Upper lobe of right lung (tissue), 1 donor: ENCODE data around the gene FAM131B. TPM values are rescaled to one million over a fixed set of nuclear protein-coding genes. Genes with fewer than 3 reads are reported as not detected.

Experiments used
- ATAC-seq: fragments of 200-7000 bp; cut with Tn5 transposase; one replicate; pipeline ENCODE4 v1.9.1; 2020; ENCODE audit warnings: mild to moderate bottlenecking, moderate library complexity
- DNase-seq: peaks from one replicate; pipeline ENCODE4 v3.0.0-alpha.2; 2020
- H3K27ac ChIP-seq: fragments of 200-600 bp; one replicate; pipeline ENCODE4 v1.8.0; 2022
- H3K27me3 ChIP-seq: fragments of 200-600 bp; one replicate; pipeline ENCODE4 v1.8.0; 2022; ENCODE audit warnings: mild to moderate bottlenecking
- H3K36me3 ChIP-seq: fragments of 200-600 bp; one replicate; pipeline ENCODE4 v1.8.0; 2022
- H3K4me1 ChIP-seq: fragments of 200-600 bp; one replicate; pipeline ENCODE4 v1.8.0; 2022
- H3K4me3 ChIP-seq: fragments of 200-600 bp; one replicate; pipeline ENCODE4 v1.8.0; 2022; ENCODE audit warnings: mild to moderate bottlenecking
- H3K9me3 ChIP-seq: fragments of 200-600 bp; one replicate; pipeline ENCODE4 v1.8.0; 2022
- CTCF ChIP-seq: fragments of 200-600 bp; IDR thresholded peaks from one replicate; pipeline ENCODE4 v1.8.0; 2022; ENCODE audit warnings: antibody characterized with exemption
- intact Hi-C: fragments of 100-400 bp; cut with DNase I; formaldehyde crosslinking; loops from one replicate; pipeline ENCODE4 v1.11.0; 2022
- total RNA-seq: library from RNA; stranded (reverse); fragmentation: NEBNext Ultra II Directional; extraction: Animal tissue kit (Norgen Biotek cat#: 25700); gene quantifications from one replicate; pipeline ENCODE4 v1.2.1, GENCODE V29; 2021
- donor health status: DM: no; HTN: yes; CAD: no; lungs with severe emphysema.

FAM131B gene
- total RNA-seq, 1 donor from 2014 or later, result 0.90 TPM

GRCh38 chr7:143351574-143351973 lies 10.9 kb downstream of the FAM131B start:
- DNase-seq (no peak), ATAC-seq (no peak)
- H3K27ac ChIP-seq, result no peak overlapping the region
- H3K4me3 ChIP-seq, result no peak overlapping the region
- no peaks in the 10 kb centered on the region for H3K9me3 ChIP-seq
- TF ChIP-seq CTCF, result no peak
- intact Hi-C loops, result no loop called here
- no peaks in the 10 kb centered on the region for H3K27me3 ChIP-seq
- no peaks in the 10 kb centered on the region for H3K4me1 ChIP-seq
- H3K36me3 ChIP-seq, result no peaks in the 10 kb centered on the region

- no peak for ATAC-seq
- intact Hi-C loops, result no loop called here
- no peak for TF ChIP-seq CTCF
- Histone ChIP-seq H3K36me3 (no peaks in the 10 kb centered on the region), H3K9me3 (no peaks in the 10 kb centered on the region), H3K27ac (no peak overlapping the region), H3K4me1 (no peaks in the 10 kb centered on the region), H3K4me3 (no peak overlapping the region), H3K27me3 (no peaks in the 10 kb centered on the region)
- DNase-seq, result no peak
Observed at GRCh38 chr7:143351060-143351459, 11.5 kb downstream of the FAM131B start.

GRCh38 chr7:143347950-143348349 lies 14.6 kb downstream of the FAM131B start:
- no peaks in the 10 kb centered on the region for H3K4me1 ChIP-seq
- no peak overlapping the region for H3K4me3 ChIP-seq
- no peak for ATAC-seq
- H3K9me3 ChIP-seq, result no peaks in the 10 kb centered on the region
- intact Hi-C loops, result no loop called here
- H3K36me3 ChIP-seq, result no peaks in the 10 kb centered on the region
- no peak for TF ChIP-seq CTCF
- H3K27me3 ChIP-seq, result peaks cover 8% of the 10 kb centered on the region
- no peak for DNase-seq
- H3K27ac ChIP-seq, result no peak overlapping the region

GRCh38 chr7:143346018-143346417 lies 16.5 kb downstream of the FAM131B start:
- H3K27ac ChIP-seq, result no peak overlapping the region

GRCh38 chr7:143345428-143345900 lies 17.0 kb downstream of the FAM131B start:
- Histone ChIP-seq H3K36me3 (no peaks in the 10 kb centered on the region), H3K4me1 (no peaks in the 10 kb centered on the region), H3K4me3 (peak overlapping the region; percentile 21), H3K9me3 (no peaks in the 10 kb centered on the region), H3K27ac (no peak overlapping the region), H3K27me3 (peaks cover 8% of the 10 kb centered on the region)
- peak; percentile 76 for DNase-seq
- ATAC-seq, result peak; percentile 94
- intact Hi-C loops, result no loop called here
- peak; percentile 52 for TF ChIP-seq CTCF

More at GRCh38 chr7:143346018-143346417, 16.5 kb downstream of the FAM131B start:
- H3K9me3 ChIP-seq, result no peaks in the 10 kb centered on the region
- H3K36me3 ChIP-seq, result no peaks in the 10 kb centered on the region
- intact Hi-C loops, result no loop called here
- H3K4me3 ChIP-seq, result no peak overlapping the region
- no peaks in the 10 kb centered on the region for H3K4me1 ChIP-seq
- DNase-seq (no peak), ATAC-seq (no peak)
- peaks cover 8% of the 10 kb centered on the region for H3K27me3 ChIP-seq
- no peak for TF ChIP-seq CTCF

- H3K27ac ChIP-seq, result no peak overlapping the region
- no peaks in the 10 kb centered on the region for H3K4me1 ChIP-seq
- H3K9me3 ChIP-seq, result no peaks in the 10 kb centered on the region
- H3K4me3 ChIP-seq, result no peak overlapping the region
- peaks cover 8% of the 10 kb centered on the region for H3K27me3 ChIP-seq
- ATAC-seq (no peak), DNase-seq (no peak)
- no peaks in the 10 kb centered on the region for H3K36me3 ChIP-seq
- intact Hi-C loops, result no loop called here
- TF ChIP-seq CTCF, result no peak
Observed at GRCh38 chr7:143343596-143343995, 18.9 kb downstream of the FAM131B start.
